GM12892 (cell line): Measurements from ENCODE around the gene PKN2.

Experiments used
- POLR2A ChIP-seq: IDR thresholded peaks from 2 replicates; pipeline ENCODE4 v1.6.1; 2011; ENCODE audit warnings: low read depth, low read length, control low read depth
- TAF1 ChIP-seq: IDR thresholded peaks from 2 replicates; pipeline ENCODE4 v1.6.1; 2011; ENCODE audit warnings: low read depth, mild to moderate bottlenecking, control low read depth, low read length, borderline replicate concordance

DNA sequence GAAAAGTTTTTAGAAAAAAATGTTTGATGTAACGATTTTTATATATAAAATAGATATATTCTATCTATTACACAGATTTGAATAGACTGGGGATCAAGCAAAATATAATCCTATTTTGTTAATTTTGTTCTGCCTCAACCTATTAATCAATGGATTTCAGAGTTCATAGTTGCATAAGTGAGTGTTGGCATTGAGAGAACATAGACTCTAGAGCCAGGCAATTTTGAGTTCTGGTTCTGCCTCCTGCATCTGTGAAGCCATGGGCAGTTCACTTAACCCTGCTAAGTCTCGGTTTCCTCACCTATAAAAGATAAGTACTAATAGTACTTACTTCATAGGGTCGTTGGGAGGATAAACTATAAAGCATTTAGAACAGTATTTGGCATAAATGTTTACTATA, 13.6 kb upstream of the PKN2 start:
- no peak for TF ChIP-seq POLR2A
- TF ChIP-seq TAF1: no peak
